Measurements from ENCODE around the gene SLC6A18. TPM values are rescaled to one million over a fixed set of nuclear protein-coding genes. Genes with fewer than 3 reads are reported as not detected.
A peak's percentile ranks its signal among the peaks of the same experiment; 100 is the strongest.

The SLC6A18 gene
- total and polyA plus RNA-seq, 2 of the 13 experiments (the other 11 are each of a cell fraction or from before 2014, with no cell fraction given) = not detected

DNA sequence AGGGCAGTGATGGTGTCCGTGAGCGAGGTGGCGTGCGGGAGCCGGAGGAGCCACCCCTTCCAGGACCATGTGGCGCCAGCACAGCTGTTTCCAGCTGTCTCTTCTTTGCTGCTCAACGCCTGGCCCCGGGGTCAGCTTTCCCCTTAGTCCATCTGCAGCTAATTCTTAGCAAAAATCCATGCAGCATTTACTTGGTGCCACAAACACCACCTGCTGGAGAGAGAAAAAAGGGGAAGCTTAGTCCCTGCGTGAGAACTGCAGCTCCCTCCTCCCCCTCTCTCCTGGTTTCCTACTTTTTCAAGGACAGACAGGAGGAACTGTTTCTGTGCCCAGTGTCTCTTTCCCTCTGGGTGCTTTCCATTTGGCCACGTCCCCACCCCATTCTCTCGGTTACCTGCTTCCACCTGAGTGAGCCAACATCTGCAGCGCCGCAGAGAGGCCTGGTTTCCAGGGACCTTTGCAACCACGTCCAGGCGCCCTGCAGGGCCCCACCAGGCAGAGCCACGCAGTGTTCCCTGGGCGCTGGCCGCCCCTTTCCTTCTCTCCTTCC is 20.4 kb upstream of the SLC6A18 start (continued):
- TF ChIP-seq, protein P1, sequence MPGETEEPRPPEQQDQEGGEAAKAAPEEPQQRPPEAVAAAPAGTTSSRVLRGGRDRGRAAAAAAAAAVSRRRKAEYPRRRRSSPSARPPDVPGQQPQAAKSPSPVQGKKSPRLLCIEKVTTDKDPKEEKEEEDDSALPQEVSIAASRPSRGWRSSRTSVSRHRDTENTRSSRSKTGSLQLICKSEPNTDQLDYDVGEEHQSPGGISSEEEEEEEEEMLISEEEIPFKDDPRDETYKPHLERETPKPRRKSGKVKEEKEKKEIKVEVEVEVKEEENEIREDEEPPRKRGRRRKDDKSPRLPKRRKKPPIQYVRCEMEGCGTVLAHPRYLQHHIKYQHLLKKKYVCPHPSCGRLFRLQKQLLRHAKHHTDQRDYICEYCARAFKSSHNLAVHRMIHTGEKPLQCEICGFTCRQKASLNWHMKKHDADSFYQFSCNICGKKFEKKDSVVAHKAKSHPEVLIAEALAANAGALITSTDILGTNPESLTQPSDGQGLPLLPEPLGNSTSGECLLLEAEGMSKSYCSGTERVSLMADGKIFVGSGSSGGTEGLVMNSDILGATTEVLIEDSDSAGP (CRISPR knock-in tag; IDR thresholded peaks at IDR 0.05; ENCODE audit: borderline replicate concordance) = 0 out of 2 replicates have a peak, but pooled peaks have one; percentile 10
- peak; percentile 38; the same call in 1 of the 2 replicates for TF ChIP-seq YEATS4 (CRISPR knock-in tag; IDR thresholded peaks at IDR 0.05; ENCODE audit: borderline replicate concordance)
- 0 out of 2 replicates have a peak, but pooled peaks have one; percentile 49 for TF ChIP-seq ZFP90 (CRISPR knock-in tag; IDR thresholded peaks at IDR 0.05; ENCODE audit: borderline replicate concordance)
- TF ChIP-seq, protein P2, sequence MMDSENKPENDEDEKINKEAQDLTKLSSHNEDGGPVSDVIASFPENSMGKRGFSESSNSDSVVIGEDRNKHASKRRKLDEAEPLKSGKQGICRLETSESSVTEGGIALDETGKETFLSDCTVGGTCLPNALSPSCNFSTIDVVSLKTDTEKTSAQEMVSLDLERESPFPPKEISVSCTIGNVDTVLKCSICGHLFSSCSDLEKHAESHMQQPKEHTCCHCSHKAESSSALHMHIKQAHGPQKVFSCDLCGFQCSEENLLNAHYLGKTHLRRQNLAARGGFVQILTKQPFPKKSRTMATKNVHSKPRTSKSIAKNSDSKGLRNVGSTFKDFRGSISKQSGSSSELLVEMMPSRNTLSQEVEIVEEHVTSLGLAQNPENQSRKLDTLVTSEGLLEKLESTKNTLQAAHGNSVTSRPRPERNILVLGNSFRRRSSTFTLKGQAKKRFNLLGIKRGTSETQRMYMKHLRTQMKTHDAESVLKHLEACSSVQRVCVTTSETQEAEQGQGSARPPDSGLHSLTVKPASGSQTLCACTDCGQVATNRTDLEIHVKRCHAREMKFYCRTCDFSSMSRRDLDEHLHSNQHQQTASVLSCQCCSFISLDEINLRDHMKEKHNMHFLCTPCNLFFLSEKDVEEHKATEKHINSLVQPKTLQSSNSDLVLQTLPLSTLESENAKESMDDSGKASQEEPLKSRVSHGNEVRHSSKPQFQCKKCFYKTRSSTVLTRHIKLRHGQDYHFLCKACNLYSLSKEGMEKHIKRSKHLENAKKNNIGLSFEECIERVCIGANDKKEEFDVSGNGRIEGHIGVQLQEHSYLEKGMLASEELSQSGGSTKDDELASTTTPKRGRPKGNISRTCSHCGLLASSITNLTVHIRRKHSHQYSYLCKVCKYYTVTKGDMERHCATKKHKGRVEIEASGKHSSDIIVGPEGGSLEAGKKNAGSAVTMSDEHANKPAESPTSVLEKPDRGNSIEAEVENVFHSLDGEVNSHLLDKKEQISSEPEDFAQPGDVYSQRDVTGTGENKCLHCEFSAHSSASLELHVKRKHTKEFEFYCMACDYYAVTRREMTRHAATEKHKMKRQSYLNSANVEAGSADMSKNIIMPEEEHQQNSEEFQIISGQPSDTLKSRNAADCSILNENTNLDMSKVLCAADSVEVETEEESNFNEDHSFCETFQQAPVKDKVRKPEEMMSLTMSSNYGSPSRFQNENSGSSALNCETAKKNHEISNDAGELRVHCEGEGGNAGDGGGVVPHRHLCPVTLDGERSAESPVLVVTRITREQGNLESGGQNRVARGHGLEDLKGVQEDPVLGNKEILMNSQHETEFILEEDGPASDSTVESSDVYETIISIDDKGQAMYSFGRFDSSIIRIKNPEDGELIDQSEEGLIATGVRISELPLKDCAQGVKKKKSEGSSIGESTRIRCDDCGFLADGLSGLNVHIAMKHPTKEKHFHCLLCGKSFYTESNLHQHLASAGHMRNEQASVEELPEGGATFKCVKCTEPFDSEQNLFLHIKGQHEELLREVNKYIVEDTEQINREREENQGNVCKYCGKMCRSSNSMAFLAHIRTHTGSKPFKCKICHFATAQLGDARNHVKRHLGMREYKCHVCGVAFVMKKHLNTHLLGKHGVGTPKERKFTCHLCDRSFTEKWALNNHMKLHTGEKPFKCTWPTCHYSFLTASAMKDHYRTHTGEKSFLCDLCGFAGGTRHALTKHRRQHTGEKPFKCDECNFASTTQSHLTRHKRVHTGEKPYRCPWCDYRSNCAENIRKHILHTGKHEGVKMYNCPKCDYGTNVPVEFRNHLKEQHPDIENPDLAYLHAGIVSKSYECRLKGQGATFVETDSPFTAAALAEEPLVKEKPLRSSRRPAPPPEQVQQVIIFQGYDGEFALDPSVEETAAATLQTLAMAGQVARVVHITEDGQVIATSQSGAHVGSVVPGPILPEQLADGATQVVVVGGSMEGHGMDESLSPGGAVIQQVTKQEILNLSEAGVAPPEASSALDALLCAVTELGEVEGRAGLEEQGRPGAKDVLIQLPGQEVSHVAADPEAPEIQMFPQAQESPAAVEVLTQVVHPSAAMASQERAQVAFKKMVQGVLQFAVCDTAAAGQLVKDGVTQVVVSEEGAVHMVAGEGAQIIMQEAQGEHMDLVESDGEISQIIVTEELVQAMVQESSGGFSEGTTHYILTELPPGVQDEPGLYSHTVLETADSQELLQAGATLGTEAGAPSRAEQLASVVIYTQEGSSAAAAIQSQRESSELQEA (CRISPR knock-in tag; IDR thresholded peaks at IDR 0.05; ENCODE audit: not compliant biosample characterization) = peak; percentile 36
- TF ChIP-seq ZNF777 (CRISPR knock-in tag; IDR thresholded peaks at IDR 0.05) = peak; percentile 59; the same call in 1 of the 2 replicates
- peak; percentile 81 for TF ChIP-seq ZNF263 (CRISPR knock-in tag; IDR thresholded peaks at IDR 0.05)
- TF ChIP-seq FOXP4 (CRISPR knock-in tag; IDR thresholded peaks at IDR 0.05) = peak; percentile 41; the same call in 1 of the 2 replicates
- no peak for TF ChIP-seq NFRKB (IDR thresholded peaks at IDR 0.05)
- peak; percentile 69 for TF ChIP-seq XRCC5 (optimal IDR thresholded peaks at IDR 0.05; ENCODE audit: low read length)
- TF ChIP-seq MYC (CRISPR knock-in tag; IDR thresholded peaks at IDR 0.05; ENCODE audit: borderline replicate concordance) = peak; percentile 37; the same call in 1 of the 2 replicates
- 0 out of 2 replicates have a peak, but pooled peaks have one; percentile 59 for TF ChIP-seq RFXAP (CRISPR knock-in tag; IDR thresholded peaks at IDR 0.05; ENCODE audit: borderline replicate concordance)
- peak; percentile 36; the same call in 1 of the 2 replicates for TF ChIP-seq ZNF687 (CRISPR knock-in tag; IDR thresholded peaks at IDR 0.05)

Measured in HepG2 (cell line).